HG03066 (cell line): ENCODE data around the gene WWTR1.

Experiments used
- ATAC-seq: cut with Tn5 transposase; IDR thresholded peaks from one replicate; pipeline ENCODE4 v1.9.1; 2021; ENCODE audit warnings: low read depth; ENCODE audit not compliant: unreplicated experiment

WWTR1 gene

GRCh38 chr3:149596134-149596770 lies 61.6 kb downstream of the WWTR1 start:
- ATAC-seq: no peak

GRCh38 chr3:149593418-149594160 lies 64.2 kb downstream of the WWTR1 start:
- ATAC-seq: no peak

DNA sequence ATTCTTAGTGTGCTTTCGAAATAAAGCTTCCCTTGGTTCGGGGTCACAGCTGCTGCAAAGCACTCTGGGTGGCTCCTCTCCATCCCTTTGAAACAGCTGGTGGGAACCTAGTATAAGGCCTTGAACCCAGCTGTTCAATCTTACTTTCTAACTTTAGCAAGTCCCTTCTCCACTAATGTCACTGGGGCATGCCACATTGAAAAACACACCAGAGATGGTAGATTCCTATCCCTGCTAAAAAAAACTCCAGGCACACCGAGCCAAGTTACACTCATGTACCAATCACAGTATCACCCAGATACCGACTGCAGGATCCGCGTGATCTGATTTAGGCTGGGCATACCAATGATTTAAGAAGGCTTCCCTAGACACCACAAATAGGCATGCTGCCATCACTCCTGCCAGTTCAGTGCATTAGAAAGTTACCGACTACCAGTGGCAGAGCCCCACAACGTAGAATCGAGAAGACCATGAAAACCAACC lies 65.0 kb downstream of the WWTR1 start:
- ATAC-seq: no peak

DNA sequence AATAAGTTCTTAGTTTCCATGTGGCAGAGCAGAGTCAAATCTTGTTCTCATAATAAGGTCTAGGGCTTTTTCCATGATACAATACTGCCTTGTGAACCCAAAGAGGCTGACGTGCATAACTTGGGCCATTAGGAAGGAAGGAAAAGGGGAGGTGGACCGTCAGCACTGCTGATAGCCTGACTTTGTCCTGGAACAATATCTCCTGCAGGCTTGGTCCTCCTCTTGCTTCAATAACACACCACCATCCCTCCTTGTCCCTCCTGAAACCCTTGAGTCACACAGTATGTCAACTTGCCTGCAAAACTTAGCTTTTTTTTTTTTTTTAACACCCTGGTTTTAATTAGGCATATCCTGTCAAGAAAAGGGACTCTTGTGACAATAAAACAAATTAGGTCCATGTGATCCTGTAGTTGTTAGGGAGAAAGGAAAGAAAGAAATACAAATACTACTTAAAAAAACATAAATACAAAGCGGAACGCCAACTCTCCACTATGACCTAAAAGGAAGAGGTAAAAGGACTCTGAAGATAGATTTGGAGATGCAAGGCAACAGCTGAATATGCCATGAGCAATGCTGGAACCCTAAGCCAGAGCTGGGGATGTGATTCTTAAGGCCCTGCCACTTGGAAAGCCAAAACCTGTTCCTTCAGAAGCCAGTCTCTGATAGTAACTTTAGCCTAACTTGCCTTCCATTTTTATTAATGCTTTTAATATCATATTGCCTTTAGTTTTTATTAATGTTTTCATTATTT lies 67.0 kb downstream of the WWTR1 start:
- no peak for ATAC-seq

DNA sequence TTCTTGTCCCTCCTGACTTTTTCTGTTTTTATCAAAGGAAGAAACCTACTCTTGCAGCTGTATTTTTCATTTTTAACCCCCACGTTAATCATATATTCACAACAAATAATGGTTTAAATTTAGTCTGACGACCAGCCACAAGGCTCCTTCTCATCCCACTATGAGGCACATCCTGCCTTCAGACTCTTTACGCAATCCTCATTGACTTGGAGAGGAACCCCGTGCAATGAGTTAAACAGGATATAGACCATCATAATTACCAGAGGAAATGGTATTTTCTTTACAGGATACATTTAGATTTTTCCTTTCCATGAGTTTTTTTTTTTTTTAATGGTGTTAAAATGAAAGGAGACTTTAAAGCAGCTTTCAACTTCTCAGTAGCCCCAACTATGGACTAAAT lies 68.5 kb downstream of the WWTR1 start:
- no peak for ATAC-seq

DNA sequence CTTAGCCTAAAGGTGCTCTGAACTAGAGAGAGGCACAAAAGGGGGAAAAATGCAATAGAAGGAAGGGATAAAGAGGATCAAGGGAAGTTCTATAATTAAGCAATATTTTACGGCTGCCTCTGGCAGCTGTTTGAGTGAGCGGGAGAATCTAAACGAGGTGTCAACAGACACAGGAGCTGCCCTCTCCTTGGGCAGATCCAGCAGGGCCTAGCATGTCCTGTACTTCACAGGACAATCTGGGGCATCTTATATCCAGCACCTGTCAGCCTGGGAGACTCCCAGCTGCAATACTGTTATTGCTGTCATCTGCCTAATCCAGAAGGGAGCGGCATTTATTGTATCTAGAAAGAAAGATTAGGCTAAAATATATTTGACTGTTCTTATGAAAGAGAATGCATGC lies 68.9 kb downstream of the WWTR1 start:
- no peak for ATAC-seq

- ATAC-seq: no peak
Observed at GRCh38 chr3:149587383-149587782, 70.4 kb downstream of the WWTR1 start.

- no peak for ATAC-seq
Observed at GRCh38 chr3:149586871-149587270, 71.0 kb downstream of the WWTR1 start.

DNA sequence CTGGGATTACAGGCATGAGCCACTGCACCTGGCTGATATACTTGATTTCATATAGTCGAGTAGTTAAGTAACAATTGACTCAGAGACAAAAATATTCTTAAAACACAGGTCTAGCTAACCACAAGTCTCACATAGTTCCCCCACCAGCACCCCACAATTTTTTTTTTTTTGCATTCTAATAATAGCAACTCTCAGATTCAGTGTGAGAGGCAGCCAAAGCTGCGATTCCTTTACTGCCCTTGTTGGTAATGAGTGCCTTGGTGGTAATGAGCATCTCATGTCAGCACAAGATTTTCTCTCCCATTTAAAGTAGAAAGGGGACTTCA lies 72.5 kb downstream of the WWTR1 start:
- peak; percentile 84 for ATAC-seq

DNA sequence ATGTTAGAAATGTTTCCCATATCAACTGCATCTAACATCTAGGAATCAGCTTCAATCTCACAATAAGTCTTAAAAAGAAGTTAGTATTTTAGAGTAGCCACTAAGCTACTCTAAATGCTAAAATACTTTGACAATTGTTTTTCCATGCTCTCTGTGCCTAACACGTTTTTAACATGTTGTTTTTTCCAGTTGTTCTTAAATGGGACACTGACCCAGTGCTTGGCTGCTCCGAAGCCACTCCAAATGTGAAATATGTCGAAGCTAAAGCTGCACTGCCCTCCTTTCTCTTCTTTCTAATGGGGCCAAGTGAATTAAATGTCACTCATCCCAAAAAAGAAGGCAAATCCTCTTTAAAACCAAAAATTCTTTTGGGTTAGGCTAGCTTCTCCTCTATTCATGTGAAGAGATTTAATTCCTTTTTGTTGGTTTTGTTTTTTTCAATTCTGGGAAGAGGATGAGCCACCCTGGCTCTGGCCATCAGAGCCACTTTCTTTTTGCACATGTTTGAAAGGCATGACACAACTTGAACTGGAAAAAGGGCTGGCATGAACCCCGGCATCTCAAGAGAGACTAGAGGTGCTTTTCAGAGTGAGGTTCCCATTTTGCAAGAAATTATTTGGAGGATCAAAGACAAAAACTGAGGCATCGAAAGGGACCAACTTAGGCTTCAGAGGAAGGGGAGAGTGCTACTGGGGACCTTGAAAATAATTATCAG lies 73.7 kb downstream of the WWTR1 start:
- no peak for ATAC-seq

- no peak for ATAC-seq
Observed at GRCh38 chr3:149582395-149582794, 75.4 kb downstream of the WWTR1 start.

DNA sequence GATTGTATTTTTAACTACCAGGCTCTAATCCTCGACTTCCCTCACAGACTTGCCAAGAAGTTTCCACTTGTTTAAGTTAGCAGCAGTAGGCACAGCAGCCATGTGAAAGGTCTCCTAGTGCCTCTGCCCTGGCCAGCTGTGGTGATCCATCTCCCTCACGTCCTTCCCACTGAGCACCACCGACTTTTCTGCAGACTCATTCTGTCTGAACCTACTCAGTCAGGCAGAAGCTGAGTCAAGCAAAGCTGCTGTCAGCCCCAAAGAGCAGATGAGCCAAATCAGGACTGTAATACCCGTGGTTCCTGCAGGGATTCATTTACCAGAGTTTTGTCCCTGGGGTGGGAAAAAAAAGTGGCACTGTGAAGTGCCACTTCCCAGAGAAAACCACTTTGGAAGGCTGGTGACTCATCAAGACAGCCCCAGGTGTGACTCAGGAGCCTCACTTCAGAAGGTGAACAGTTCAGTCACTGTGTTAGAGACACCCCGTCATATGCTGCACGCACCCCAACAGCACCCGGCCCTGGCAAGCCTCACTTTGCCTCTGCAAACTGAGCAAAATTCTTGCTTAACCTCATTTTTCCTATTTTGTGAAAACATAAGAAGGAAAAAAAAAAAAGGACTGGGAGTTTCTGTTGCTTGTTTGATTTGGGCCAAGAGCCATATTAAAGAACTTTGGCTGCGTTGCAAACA lies 76.0 kb downstream of the WWTR1 start:
- peak; percentile 30 for ATAC-seq

- ATAC-seq: peak; percentile 35
Observed at GRCh38 chr3:149581248-149581647, 76.6 kb downstream of the WWTR1 start.

- ATAC-seq: peak; percentile 40
Observed at GRCh38 chr3:149579838-149580542, 77.8 kb downstream of the WWTR1 start.

DNA sequence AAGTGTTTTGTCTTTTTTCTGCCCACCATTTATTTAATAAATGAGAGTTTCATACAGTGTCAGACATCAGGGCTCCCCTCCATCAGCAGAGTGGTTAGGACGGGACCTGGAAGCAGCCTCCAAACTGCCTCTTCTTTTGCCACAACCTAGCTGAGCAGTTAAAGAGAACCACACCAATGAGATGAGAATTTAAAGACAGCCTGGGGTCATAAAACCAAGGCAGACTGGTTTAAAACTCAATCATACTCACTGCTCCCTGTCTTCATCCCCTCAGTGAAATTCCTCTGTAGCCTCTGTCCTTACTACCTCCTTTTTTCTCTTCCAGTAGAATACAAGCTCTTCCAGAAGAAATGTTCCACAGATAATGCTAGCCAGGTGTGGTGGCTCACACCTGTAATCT lies 78.7 kb downstream of the WWTR1 start:
- no peak for ATAC-seq

DNA sequence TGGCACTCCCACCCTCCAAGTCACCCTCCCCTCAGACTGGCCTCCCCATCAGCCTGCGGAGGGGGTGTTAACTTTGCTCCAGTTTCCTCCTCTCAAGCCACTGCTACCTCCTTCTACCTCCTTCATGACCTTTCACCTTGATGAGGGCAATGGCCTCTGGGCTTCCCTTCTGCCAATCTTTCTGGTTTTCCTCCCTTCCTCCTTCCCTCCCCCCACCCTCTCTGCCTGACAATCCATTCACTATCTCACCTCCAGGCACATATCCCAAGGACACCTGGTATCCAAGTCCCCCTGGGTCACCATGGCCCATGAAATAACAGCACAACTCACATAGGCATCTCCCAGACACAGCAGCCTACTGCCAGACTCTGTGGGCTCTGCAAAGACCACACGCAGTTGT lies 80.0 kb downstream of the WWTR1 start:
- ATAC-seq: no peak

- ATAC-seq: peak; percentile 40
Observed at GRCh38 chr3:149575961-149576564, 81.8 kb downstream of the WWTR1 start.

DNA sequence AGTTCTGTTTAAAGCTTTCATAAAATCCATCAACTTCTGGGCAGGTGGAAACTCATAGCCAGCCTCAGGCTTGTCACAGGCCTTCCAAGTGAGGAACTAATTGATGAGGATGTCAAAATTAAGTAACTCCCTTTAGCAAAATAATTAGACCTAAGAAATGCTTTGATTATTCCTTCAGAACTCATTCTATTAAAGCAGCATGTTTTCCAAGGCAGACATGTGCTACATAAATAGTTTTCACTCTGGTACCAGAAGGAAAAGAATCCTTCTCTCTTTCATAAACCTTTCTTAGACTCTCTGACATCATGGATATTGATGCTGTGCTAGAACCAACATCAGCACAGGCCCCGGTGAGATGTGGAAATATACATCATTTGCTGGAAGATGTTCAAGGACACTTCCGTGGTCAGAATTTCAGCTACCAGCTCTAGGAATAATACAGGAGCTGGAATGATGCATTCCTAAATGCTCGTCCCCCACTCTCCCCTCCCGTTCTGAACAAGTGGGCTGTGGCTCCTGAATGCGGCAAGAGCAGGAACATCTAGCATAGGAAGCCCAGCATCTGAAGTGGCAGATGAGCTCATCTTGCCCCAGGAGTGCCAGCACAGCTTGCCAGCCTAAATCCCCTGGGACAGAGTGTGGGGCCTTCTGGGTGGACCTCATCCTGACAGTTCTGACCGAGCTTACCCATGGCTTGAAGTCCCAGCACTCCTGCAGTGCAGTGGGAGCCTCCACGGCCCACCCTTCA lies 82.4 kb downstream of the WWTR1 start:
- ATAC-seq: no peak
